K562 (cell line): ENCODE measurements around the gene NKD1. TPM values are rescaled to one million over a fixed set of nuclear protein-coding genes. Genes with fewer than 3 reads are reported as not detected.

Experiments used
- ATAC-seq: fragments of 200-7000 bp; cut with Tn5 transposase; 3 replicates; pipeline ENCODE4 v1.9.1; 2020; ENCODE audit warnings: moderate library complexity
- BruUV-seq: library from RNA; stranded (reverse); fragments of 400-500 nt; replicated peaks from 2 replicates; lab custom pipeline; 2021; lab: Mats Ljungman, UMichigan
- CTCF ChIA-PET: fragments of 300-600 bp; formaldehyde crosslinking; extraction: SDS; loops from one replicate; lab custom pipeline; 2021; ENCODE audit warnings: low intra/inter-chr PET ratio; lab: Yijun Ruan, JAX
- POLR2A ChIA-PET: fragments of 300-600, 350-650 bp; sonication (Branson Sonifier 250); formaldehyde crosslinking; extraction: SDS; loops from one replicate; lab custom pipeline; 2021; ENCODE audit warnings: antibody characterized with exemption, inconsistent platforms; lab: Yijun Ruan, JAX
- DNase-seq, 4 experiments: peaks; one replicate each; pipeline versions ENCODE4 v3.0.0 to v3.0.0-alpha.2; 2011 to 2018; ENCODE audit warnings: low spot score in 3 of 4, mixed read lengths in 3 of 4; ENCODE audit errors: extremely low read depth in 1 of 4
- FAIRE-seq: peaks from 2 replicates; lab custom pipeline; 2011; peaks lifted over from hg19 to GRCh38; lab: Jason Lieb, UNC
- H2AFZ ChIP-seq: 2 replicates; pipeline ENCODE4 v1.6.0; 2011; ENCODE audit warnings: low read depth, low read length, control low read depth, inconsistent platforms
- H3K27ac ChIP-seq: fragments of 200-600 bp; 3 replicates; pipeline ENCODE4 v1.8.0; 2011; ENCODE audit warnings: low read depth, mild to moderate bottlenecking, control low read depth, inconsistent platforms, low read length, moderate library complexity, mixed read lengths; ENCODE audit errors: extremely low read depth
- H3K27me3 ChIP-seq, 2 experiments: fragments of 300-600 bp in 1 of 2; 2 replicates in 1 of 2; 3 replicates in 1 of 2; pipeline versions ENCODE4 v1.6.0 to v1.8.0; 2011; ENCODE audit warnings: inconsistent platforms in 2 of 2, low read length in 2 of 2, mild to moderate bottlenecking in 1 of 2, mixed read lengths in 1 of 2, moderate library complexity in 1 of 2; ENCODE audit not compliant: control insufficient read depth in 2 of 2, insufficient read depth in 2 of 2
- H3K36me3 ChIP-seq: fragments of 300-600 bp; 3 replicates; pipeline ENCODE4 v1.8.0; 2011; ENCODE audit warnings: mild to moderate bottlenecking, low read length, inconsistent platforms; ENCODE audit not compliant: control insufficient read depth, insufficient read depth
- H3K4me1 ChIP-seq, 2 experiments: fragments of 200-600 bp in 1 of 2; replicated peaks in 1 of 2; 2 replicates in 1 of 2; 3 replicates in 1 of 2; pipeline versions ENCODE4 v1.5.1 to v1.8.0; 2011; ENCODE audit warnings: inconsistent platforms in 2 of 2, low read length in 2 of 2, mild to moderate bottlenecking in 1 of 2, mixed read lengths in 1 of 2, moderate library complexity in 1 of 2; ENCODE audit not compliant: control insufficient read depth in 2 of 2, insufficient read depth in 2 of 2
- H3K4me2 ChIP-seq: 2 replicates; pipeline ENCODE4 v1.6.1; 2011; ENCODE audit warnings: low read length, control low read depth, inconsistent platforms, mixed read lengths; ENCODE audit not compliant: insufficient read depth
- H3K4me3 ChIP-seq: fragments of 200-600 bp; sonication (generic), shearing (Covaris generic); 2 replicates; pipeline ENCODE4 v1.5.1; 2016; ENCODE audit warnings: control low read depth, inconsistent platforms
- H3K79me2 ChIP-seq: fragments of 200-600 bp; 3 replicates; pipeline ENCODE4 v1.8.0; 2011; ENCODE audit warnings: low read length, inconsistent platforms; ENCODE audit not compliant: control insufficient read depth, insufficient read depth
- H3K9ac ChIP-seq, 2 experiments: 2 replicates each; pipeline versions ENCODE4 v1.6.0 to v1.6.1; 2011; ENCODE audit warnings: low read depth in 2 of 2, low read length in 2 of 2, control low read depth in 1 of 2, inconsistent platforms in 1 of 2, mild to moderate bottlenecking in 1 of 2, mixed read lengths in 1 of 2; ENCODE audit not compliant: insufficient read depth in 1 of 2
- H3K9me1 ChIP-seq: one replicate; pipeline ENCODE4 v1.6.0; 2011; ENCODE audit warnings: inconsistent platforms, mild to moderate bottlenecking, low read length, moderate library complexity; ENCODE audit not compliant: control insufficient read depth, insufficient read depth
- H3K9me3 ChIP-seq: replicated peaks from 2 replicates; pipeline ENCODE4 v1.5.1; 2011; ENCODE audit warnings: low read depth, low read length, inconsistent platforms; ENCODE audit not compliant: control insufficient read depth, insufficient read depth
- H4K20me1 ChIP-seq: replicated peaks from 2 replicates; pipeline ENCODE4 v1.6.1; 2011; ENCODE audit warnings: low read length, inconsistent platforms, mixed read lengths; ENCODE audit not compliant: control insufficient read depth, insufficient read depth
- BRCA1 ChIP-seq, 2 experiments: fragments of 450-650 bp in 1 of 2; sonication (generic) in 1 of 2; formaldehyde crosslinking in 1 of 2; IDR thresholded peaks; 2 replicates each; pipeline versions ENCODE4 v1.5.0 to v1.6.1; 2017 to 2020; ENCODE audit warnings: mild to moderate bottlenecking in 1 of 2, missing genetic modification reagents in 1 of 2
- MAZ ChIP-seq, 2 experiments: fragments of 450-650 bp in 1 of 2; sonication (generic) in 1 of 2; formaldehyde crosslinking; IDR thresholded peaks in 1 of 2; conservative IDR thresholded peaks in 1 of 2; 2 replicates each; pipeline versions ENCODE4 v1.4.0 to v1.5.0; 2020; ENCODE audit warnings: mild to moderate bottlenecking in 1 of 2, missing genetic modification reagents in 1 of 2
- STAT5B ChIP-seq: fragments of 250-450 bp; sonication (Bioruptor Pico); IDR thresholded peaks from 2 replicates; pipeline ENCODE4 v1.8.0; 2021; ENCODE audit warnings: mild to moderate bottlenecking, inconsistent platforms
- TAL1 ChIP-seq: fragments of 450-650 bp; IDR thresholded peaks from 2 replicates; pipeline ENCODE4 v1.6.1; 2016; ENCODE audit warnings: mild to moderate bottlenecking
- ZNF184 ChIP-seq: sonication (generic); formaldehyde crosslinking; IDR thresholded peaks from 2 replicates; pipeline ENCODE4 v1.5.0; 2020; ENCODE audit warnings: missing genetic modification reagents
- ZNF239 ChIP-seq: fragments of 250-450 bp; sonication (Bioruptor Pico); IDR thresholded peaks from 2 replicates; pipeline ENCODE4 v1.4.0; 2020; ENCODE audit warnings: mild to moderate bottlenecking
- ZNF347 ChIP-seq: fragments of 450-650 bp; formaldehyde crosslinking; IDR thresholded peaks from 2 replicates; pipeline ENCODE4 v1.4.0; 2020; ENCODE audit warnings: low read depth, mild to moderate bottlenecking, moderate library complexity
- WGBS: fragments of 100-300 bp; shearing (Covaris generic); methylation state at CpG from one replicate; pipeline ENCODE4 v1.1.6; 2016; ENCODE audit warnings: low coverage, mixed read lengths; ENCODE audit not compliant: insufficient coverage; ENCODE audit errors: missing lambda C conversion rate; 5-methylcytosine and 5-hydroxymethylcytosine counted together
- in situ Hi-C: fragments of 300-500 bp; cut with MboI; formaldehyde crosslinking; loops from 4 replicates; pipeline ENCODE4 v1.15.0; 2018; ENCODE audit warnings: inconsistent platforms, mixed read lengths
- intact Hi-C: fragments of 100-400 bp; cut with micrococcal nuclease; formaldehyde crosslinking; loops from 2 replicates; pipeline ENCODE4 v1.14.2; 2022
- polyA plus RNA-seq, 8 experiments: library from polyadenylated mRNA; depleted of rRNA in 4 of 8; stranded (reverse) in 5 of 8; unstranded in 3 of 8; fragments of >200 nt; fragmentation: Nextera tagmentation in 2 of 8; fragmentation: Illumina TruSeq in 1 of 8; extraction: Ambion mirVana in 2 of 8; extraction: Trizol in 1 of 8; gene quantifications; 2 replicates each; pipeline versions ENCODE4 v1.2.1 to v1.2.3, GENCODE V29; 2011 to 2014; ENCODE audit warnings: inconsistent platforms in 1 of 8, missing spikeins in 1 of 8
- total RNA-seq, 7 experiments: library from RNA; depleted of rRNA in 6 of 7; stranded (reverse); fragments of >200 nt in 6 of 7; fragmentation: Illumina TruSeq in 2 of 7; extraction: Trizol in 2 of 7; gene quantifications; 2 replicates each; pipeline versions ENCODE4 v1.2.1 to v1.2.3, GENCODE V29; 2011 to 2021; ENCODE audit warnings: low replicate concordance in 1 of 7
- TF ChIP-seq, protein P1 (sequence below): sonication (generic); formaldehyde crosslinking; IDR thresholded peaks from 2 replicates; pipeline ENCODE4 v1.8.0; 2023; ENCODE audit warnings: missing genetic modification reagents, mild to moderate bottlenecking, borderline replicate concordance
- TF ChIP-seq, protein P2 (sequence below): fragments of 450-650 bp; formaldehyde crosslinking; IDR thresholded peaks from 2 replicates; pipeline ENCODE4 v1.4.0; 2022; ENCODE audit warnings: missing genetic modification characterization
- TF ChIP-seq, protein P3 (sequence below): sonication (generic); formaldehyde crosslinking; IDR thresholded peaks from 2 replicates; pipeline ENCODE4 v1.4.0; 2020; ENCODE audit warnings: mild to moderate bottlenecking, missing genetic modification reagents

Gene NKD1
- total and polyA plus RNA-seq, 9 of the 15 experiments (the other 6 are each of a cell fraction or from before 2014, with no cell fraction given): under 0.01 to 0.24 (median 0.04) TPM; not detected in 2

DNA sequence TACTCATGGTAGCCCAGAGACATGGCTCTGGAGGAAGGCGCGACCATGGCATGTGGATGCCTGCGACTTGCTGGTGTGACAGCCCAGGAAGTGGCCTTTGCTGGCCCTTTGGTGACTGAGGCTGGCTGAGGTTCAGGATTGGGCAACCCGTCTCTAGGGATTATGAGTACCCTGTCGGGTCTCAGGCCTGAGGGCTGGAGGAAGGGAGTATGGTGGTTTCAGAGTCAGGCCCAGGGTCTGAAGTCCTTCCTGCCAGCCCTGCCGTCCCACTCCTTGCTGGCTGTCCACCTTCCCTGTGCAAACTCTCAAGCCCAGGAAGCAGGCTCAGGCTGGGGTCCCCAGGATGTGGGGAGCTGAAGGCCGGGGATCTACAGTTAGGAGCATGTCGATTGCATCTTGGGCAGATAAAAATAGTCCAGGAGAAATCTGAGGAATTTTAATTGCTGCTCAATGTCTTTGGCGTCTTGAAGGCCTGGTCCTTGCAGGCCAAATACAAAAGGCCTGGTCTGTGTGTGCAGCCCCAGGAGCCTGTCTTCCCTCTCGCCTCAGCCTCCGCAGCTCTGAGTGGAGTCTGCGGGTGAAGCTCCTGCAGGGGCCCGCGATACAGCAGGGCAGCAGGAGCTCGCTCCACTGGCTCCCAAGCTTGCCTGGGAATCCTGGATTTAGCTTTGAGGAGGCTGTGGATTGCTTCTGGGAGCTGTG is 52.5 kb downstream of the NKD1 start:
- no peaks in the 10 kb centered on the region for H3K36me3 ChIP-seq
- no peak overlapping the region for H3K4me3 ChIP-seq
- ATAC-seq (no peak), FAIRE-seq (no peak), DNase-seq (no peak)
- H3K4me2 ChIP-seq: no peak overlapping the region
- H3K27me3 ChIP-seq: peaks cover 17 to 78% of the 10 kb centered on the region in 2 experiments
- ChIA-PET CTCF (no interaction called here), POLR2A (no interaction called here)
- BruUV-seq: no TSS peak
- peaks cover 5% of the 10 kb centered on the region; the same call in 1 of the 2 replicates for H4K20me1 ChIP-seq
- no peak overlapping the region for H3K27ac ChIP-seq
- no peaks in the 10 kb centered on the region for H3K79me2 ChIP-seq
- H3K9ac ChIP-seq: no peak overlapping the region
- TF ChIP-seq STAT5B (CRISPR knock-in tag): no peak
- no peak for TF ChIP-seq BRCA1 (IDR thresholded peaks at IDR 0.05)
- no peak for TF ChIP-seq BRCA1 (CRISPR knock-in tag; IDR thresholded peaks at IDR 0.05)
- TF ChIP-seq ZNF239: no peak
- TF ChIP-seq, protein P1, sequence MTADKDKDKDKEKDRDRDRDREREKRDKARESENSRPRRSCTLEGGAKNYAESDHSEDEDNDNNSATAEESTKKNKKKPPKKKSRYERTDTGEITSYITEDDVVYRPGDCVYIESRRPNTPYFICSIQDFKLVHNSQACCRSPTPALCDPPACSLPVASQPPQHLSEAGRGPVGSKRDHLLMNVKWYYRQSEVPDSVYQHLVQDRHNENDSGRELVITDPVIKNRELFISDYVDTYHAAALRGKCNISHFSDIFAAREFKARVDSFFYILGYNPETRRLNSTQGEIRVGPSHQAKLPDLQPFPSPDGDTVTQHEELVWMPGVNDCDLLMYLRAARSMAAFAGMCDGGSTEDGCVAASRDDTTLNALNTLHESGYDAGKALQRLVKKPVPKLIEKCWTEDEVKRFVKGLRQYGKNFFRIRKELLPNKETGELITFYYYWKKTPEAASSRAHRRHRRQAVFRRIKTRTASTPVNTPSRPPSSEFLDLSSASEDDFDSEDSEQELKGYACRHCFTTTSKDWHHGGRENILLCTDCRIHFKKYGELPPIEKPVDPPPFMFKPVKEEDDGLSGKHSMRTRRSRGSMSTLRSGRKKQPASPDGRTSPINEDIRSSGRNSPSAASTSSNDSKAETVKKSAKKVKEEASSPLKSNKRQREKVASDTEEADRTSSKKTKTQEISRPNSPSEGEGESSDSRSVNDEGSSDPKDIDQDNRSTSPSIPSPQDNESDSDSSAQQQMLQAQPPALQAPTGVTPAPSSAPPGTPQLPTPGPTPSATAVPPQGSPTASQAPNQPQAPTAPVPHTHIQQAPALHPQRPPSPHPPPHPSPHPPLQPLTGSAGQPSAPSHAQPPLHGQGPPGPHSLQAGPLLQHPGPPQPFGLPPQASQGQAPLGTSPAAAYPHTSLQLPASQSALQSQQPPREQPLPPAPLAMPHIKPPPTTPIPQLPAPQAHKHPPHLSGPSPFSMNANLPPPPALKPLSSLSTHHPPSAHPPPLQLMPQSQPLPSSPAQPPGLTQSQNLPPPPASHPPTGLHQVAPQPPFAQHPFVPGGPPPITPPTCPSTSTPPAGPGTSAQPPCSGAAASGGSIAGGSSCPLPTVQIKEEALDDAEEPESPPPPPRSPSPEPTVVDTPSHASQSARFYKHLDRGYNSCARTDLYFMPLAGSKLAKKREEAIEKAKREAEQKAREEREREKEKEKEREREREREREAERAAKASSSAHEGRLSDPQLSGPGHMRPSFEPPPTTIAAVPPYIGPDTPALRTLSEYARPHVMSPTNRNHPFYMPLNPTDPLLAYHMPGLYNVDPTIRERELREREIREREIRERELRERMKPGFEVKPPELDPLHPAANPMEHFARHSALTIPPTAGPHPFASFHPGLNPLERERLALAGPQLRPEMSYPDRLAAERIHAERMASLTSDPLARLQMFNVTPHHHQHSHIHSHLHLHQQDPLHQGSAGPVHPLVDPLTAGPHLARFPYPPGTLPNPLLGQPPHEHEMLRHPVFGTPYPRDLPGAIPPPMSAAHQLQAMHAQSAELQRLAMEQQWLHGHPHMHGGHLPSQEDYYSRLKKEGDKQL (CRISPR knock-in tag): no peak
- no peak for TF ChIP-seq MAZ (CRISPR knock-in tag; conservative IDR thresholded peaks at IDR 0.05 in 1 of 2, IDR thresholded peaks at IDR 0.05 in 1 of 2)
- TF ChIP-seq ZNF347 (CRISPR knock-in tag): no peak
- TF ChIP-seq, protein P2, sequence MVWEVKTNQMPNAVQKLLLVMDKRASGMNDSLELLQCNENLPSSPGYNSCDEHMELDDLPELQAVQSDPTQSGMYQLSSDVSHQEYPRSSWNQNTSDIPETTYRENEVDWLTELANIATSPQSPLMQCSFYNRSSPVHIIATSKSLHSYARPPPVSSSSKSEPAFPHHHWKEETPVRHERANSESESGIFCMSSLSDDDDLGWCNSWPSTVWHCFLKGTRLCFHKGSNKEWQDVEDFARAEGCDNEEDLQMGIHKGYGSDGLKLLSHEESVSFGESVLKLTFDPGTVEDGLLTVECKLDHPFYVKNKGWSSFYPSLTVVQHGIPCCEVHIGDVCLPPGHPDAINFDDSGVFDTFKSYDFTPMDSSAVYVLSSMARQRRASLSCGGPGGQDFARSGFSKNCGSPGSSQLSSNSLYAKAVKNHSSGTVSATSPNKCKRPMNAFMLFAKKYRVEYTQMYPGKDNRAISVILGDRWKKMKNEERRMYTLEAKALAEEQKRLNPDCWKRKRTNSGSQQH (CRISPR knock-in tag): no peak
- TF ChIP-seq, protein P3, sequence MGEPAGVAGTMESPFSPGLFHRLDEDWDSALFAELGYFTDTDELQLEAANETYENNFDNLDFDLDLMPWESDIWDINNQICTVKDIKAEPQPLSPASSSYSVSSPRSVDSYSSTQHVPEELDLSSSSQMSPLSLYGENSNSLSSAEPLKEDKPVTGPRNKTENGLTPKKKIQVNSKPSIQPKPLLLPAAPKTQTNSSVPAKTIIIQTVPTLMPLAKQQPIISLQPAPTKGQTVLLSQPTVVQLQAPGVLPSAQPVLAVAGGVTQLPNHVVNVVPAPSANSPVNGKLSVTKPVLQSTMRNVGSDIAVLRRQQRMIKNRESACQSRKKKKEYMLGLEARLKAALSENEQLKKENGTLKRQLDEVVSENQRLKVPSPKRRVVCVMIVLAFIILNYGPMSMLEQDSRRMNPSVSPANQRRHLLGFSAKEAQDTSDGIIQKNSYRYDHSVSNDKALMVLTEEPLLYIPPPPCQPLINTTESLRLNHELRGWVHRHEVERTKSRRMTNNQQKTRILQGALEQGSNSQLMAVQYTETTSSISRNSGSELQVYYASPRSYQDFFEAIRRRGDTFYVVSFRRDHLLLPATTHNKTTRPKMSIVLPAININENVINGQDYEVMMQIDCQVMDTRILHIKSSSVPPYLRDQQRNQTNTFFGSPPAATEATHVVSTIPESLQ (CRISPR knock-in tag): no peak
- no peak for TF ChIP-seq ZNF184 (CRISPR knock-in tag)
- TF ChIP-seq TAL1: no peak
- H3K9me1 ChIP-seq: no peaks in the 10 kb centered on the region
- in situ Hi-C loops: no loop called here
- 0% methylated on average over 15 of the region's 15 CpGs for WGBS
- intact Hi-C loops: no loop called here
- no peaks in the 10 kb centered on the region for H3K9me3 ChIP-seq
- no peak overlapping the region for H2AFZ ChIP-seq
- H3K4me1 ChIP-seq: no peaks in the 10 kb centered on the region; a peak in 1 of 5 replicates
